ENCODE measurements around the gene NEGR1.

Gene NEGR1

DNA sequence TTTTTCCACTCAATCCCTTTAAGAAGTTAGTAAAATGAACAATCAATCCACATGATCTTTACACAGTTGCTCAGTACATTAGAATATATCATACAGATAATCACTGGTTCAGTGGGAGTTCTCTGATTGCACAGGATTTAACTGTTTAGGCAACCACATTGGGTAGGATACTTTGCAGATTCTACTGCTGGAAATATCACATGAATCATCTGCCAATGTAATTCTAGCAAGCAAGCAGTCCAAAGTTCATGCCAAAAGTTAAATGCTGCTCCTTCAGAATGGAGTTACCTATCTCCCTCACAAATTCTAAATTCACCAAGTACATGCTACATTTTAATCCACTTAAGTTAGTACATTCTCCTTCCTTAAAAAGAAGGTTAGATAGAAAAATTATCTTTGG lies 52.4 kb downstream of the NEGR1 start:
- DNase-seq = no peak

- DNase-seq = no peak
Observed at GRCh38 chr1:72227667-72228066, 54.7 kb downstream of the NEGR1 start.

DNA sequence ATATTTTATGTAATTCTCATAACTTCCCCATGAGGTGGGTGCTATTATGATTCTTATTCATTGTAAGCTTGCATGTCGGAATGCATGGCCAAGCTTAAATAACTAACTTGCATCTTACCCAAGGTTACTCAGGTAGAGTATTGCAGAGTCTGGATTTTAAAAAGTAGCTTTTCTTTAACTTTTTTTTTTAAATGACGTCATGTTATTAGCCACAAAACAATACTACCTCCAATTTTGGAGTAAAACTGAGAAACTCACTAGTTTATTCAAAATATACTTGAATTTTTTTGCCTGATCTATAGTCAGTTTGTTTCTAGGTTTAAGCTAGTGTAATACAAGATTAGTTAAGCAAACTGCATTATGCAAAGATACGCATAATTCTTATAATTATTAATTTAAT lies 57.8 kb downstream of the NEGR1 start:
- no peak for DNase-seq

DNA sequence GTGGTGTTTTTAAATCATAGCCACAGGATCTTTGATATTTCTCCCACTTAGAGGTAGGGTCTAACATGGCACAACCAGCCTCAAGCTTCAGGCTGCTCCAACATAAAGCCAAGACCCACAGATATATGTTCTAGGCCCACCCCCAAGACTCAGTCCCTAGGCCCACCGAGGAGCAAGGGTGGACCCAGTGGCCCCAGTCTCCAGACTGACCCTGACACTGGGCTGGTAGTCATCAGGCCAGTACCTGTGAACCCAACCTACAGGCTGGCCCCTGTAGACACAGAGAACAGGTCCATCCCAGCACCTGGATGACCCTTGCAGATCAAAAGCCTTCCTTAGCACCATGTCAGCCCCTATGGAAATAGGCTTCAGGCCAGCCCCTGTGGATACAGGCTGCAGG lies 60.5 kb downstream of the NEGR1 start:
- DNase-seq = no peak

DNA sequence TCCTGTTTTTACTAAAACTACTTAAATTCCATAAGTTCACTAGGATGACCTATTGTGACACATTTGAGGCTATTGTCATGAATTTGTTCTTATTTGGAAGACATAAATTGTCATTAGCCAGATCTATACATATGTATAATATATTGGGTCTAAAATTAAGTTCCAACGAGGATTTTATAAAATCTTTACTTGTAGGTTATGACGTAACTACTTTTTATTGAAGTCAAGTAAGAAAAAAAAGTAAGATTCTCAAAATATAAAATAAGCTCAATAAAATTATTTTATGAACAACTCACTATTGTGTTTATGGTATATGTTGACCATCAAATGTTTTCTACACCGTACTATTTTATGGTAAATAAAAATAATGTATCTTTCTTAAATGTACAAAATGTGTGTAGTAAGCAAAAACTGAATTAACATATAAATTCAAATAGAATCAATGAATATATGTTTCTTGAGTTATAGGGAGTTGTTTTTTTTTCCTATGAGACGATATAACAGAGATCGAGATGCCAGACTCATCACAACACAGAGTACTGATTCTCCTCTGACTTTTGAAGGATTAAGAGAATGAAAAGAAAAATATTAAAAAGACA lies 64.1 kb downstream of the NEGR1 start:
- no peak for DNase-seq

GRCh38 chr1:72207059-72207458 lies 75.3 kb downstream of the NEGR1 start:
- no peak for DNase-seq

DNA sequence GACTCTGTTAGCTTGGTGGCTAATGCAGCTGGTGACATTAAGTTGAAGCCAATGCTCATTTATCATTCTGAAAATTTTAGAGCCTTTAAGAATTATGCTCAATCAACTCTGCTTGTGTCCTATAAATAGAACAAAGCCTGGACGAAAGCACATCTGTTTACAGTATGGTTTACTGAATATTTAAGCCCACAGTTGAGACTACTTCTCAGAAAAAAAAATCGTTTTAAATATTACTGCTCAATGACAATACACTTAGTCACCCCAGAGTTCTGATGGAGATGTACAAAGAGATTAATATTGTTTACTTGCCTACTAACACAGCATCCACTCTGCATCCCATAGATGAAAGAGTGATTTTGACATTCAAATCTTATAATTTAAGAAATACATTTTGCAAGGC lies 79.6 kb downstream of the NEGR1 start:
- no peak for DNase-seq

DNA sequence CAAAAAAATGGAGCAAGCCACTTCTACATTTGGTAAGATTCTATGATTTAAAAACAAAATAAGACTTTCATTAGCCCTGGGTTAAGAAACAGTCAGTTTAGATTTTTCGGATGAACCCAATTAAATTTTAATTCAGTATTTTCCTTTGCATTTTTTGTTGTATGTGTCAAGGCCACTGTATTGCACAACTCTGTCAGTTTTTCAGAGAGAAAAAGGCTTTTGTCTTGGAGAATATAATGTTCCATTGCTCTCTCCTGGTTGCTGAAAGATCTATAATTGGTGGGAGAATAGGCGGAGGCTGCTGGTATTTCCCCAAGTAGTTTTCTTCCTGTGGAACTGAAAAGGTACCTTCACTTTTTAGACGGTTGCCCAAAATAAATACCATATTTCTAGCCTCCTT lies 84.6 kb downstream of the NEGR1 start:
- DNase-seq = no peak

GRCh38 chr1:72186733-72187307 lies 95.5 kb downstream of the NEGR1 start:
- peak; percentile 20 to 37 for DNase-seq

- no peak for DNase-seq
Observed at GRCh38 chr1:72184099-72184701, 98.1 kb downstream of the NEGR1 start.

GRCh38 chr1:72182859-72183258 lies 99.5 kb downstream of the NEGR1 start:
- no peak for DNase-seq

GRCh38 chr1:72178266-72178665 lies 104.1 kb downstream of the NEGR1 start:
- DNase-seq = no peak

DNA sequence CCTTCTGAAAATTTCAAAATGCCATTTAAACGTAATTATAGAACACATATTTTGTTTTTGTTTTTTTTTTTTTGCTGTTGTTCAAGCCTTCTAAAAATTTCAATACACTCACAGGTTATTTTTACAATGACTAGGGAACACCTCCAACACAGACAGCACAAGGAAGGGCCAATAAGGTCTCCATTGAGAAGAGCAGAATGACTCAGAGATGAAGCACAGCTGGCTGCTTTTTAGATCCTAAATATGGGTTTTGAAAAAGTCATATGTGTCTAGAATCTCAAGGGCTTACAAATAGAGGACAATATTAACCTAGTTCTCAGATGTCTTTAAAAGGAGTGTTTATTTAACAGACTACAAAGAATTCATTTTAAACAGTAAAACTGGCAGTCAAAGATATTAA lies 104.6 kb downstream of the NEGR1 start:
- DNase-seq = no peak

- DNase-seq = no peak
Observed at GRCh38 chr1:72170246-72170645, 112.1 kb downstream of the NEGR1 start.

- no peak for DNase-seq
Observed at GRCh38 chr1:72166426-72166825, 115.9 kb downstream of the NEGR1 start.

DNA sequence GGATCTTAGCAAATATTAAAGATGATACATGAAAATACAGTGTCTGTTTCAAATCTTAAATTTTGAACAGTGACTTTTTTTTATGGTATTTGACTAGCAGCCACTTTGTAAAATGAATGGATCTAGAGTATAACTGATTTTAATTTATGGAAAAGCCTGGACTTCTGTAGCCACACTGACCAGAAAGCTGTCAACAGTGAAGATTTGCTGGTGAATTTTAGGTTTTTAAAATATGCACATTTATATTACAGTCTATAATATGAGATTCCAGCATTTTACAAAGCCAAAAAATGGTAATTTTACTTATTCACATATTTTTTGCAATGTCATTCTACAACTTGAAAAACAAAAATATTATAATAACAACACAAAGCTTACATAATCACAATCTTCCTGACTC lies 131.8 kb downstream of the NEGR1 start:
- DNase-seq = no peak

DNA sequence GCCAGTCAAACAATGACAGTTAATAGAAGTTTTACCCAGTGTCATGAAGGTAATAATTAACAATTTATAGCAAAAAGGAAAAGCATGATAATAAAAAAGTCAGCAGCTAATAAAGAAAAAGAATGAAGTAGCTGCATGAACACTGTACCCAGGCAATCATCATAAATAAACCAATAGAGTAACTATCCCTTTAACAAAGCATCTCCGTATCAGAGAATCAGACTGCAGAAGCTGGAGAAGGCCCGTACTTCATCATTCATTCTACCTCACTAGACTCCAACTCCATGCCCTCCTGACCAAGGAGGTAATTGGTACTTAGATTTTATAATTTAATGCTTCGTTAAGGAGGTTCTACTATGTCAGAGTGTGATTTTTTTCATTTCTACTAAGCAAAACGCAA lies 140.5 kb downstream of the NEGR1 start:
- DNase-seq = no peak

- no peak for DNase-seq
Observed at GRCh38 chr1:72140222-72140621, 142.1 kb downstream of the NEGR1 start.

- no peak for DNase-seq
Observed at GRCh38 chr1:72137656-72138055, 144.7 kb downstream of the NEGR1 start.

DNA sequence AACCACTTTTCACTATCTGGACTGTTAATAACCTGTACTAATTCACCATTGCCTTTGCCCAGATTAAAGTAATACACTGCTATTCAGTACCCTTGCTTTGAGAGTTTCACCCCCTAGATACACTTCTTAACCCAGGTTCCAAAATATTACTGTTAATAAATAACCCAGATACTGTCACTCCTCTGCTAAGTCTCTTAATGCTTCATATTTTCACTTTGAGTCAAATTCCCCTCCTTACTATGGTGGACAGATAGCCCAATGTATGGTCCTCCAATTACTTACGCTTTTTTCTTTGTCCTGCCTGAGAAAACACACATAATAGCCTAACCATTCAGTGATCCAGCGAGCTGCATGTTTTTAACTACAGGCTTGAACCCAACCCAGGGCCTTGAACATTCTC lies 152.5 kb downstream of the NEGR1 start:
- no peak for DNase-seq

DNA sequence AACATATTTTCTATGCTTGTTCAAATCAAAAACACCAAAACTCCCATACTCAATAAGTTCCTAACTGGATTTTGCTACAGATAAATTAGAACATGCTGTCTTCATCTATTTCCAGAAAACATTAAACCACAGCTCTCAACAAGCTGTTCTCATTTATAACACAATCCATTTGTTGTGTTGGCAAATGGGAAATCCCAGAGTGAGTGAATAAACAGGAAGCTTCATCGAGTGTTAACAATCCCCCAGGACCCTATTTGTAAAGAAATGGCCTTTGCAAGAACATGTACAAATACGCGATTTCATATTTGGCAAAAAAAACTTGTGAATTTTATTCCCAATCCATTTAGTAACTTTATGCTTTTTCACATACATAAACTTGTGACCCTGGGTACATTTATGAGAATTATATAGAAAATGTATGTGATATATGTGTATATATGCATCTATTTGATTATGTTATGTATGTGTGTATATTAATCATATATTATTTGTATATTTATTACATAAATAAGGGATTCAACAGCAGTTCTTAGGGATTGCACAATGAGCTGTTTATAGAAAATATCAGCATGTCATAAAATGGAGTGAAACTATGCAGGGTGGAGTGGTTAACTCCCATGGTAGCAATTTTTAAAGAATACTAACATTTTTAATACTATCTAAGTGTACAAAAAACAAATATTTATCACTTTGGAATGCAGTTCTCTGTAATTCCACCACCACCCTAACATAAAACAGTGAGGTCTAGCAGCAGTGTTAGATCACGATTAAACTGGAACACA lies 160.0 kb downstream of the NEGR1 start:
- no peak for DNase-seq

DNA sequence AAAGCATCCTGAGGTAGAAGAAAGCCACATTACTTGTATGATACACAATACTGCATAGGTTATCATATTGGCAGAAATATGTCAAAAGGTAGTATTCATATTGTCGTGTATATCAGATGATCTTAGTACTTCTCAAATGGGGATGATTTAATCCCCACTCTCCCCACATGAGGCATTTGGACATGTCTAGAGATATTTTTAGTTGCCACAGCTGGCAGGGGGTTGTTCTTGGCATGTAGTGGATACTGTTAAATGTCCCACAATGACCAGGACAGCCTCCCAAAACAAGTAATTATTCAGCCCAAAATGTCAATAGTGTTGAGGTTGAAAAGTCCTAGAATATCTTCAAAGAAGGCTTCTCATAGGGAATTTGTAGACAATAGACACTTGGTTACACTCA lies 162.8 kb downstream of the NEGR1 start:
- DNase-seq = no peak

GRCh38 chr1:72117621-72118020 lies 164.7 kb downstream of the NEGR1 start:
- no peak for DNase-seq

DNA sequence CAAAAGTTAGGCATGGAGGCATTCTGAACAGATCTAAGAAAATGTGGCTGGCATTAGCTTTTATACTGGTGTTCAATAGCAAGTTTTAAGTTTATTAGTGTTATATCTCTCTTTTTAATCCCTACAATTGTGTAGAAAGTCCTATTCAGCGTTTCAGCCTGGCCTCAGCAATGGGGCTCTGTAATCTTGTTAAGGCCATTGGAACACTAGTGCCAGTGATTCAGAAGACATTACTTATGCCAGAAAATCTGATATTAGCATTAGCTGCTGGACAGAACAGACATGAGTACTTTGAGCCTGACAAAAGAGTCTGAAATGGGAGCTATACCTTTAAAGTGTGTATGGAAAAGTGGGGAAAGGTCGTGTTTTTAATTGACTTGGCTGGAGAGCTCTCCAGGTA lies 167.0 kb downstream of the NEGR1 start:
- no peak for DNase-seq

Data from AML-193 (cell line).